ENCODE results near the gene PMAIP1. TPM values are rescaled to one million over a fixed set of nuclear protein-coding genes. Genes with fewer than 3 reads are reported as not detected.

Gene PMAIP1
- total RNA-seq, 2 experiments from 2014 or later = 35.3 to 37.7 TPM

GRCh38 chr18:59908799-59909198, 9.0 kb downstream of the PMAIP1 start:
- Mint-ChIP-seq H3K9me3 (no peaks in the 10 kb centered on the region), H3K36me3 (ENCODE audit: low read depth) (peaks cover 5% of the 10 kb centered on the region), H3K27me3 (peaks cover 2% of the 10 kb centered on the region), H3K4me3 (no peak overlapping the region), H3K27ac (no peak overlapping the region), H3K4me1 (peaks cover 51% of the 10 kb centered on the region)
- ChIA-PET CTCF (no interaction called here), POLR2A (interaction anchor here (1.3 to 1.7 kb wide), 2 partner anchors 9 to 12 kb away, joined by 5 read pairs; partner anchors contain the start of gene PMAIP1)
- DNase-seq = no peak

GRCh38 chr18:59909289-59910036, 9.7 kb downstream of the PMAIP1 start:
- Mint-ChIP-seq H3K9me3 (no peaks in the 10 kb centered on the region), H3K27me3 (peaks cover 2% of the 10 kb centered on the region), H3K4me3 (no peak overlapping the region), H3K36me3 (ENCODE audit: low read depth) (peaks cover 2% of the 10 kb centered on the region), H3K4me1 (peaks cover 45% of the 10 kb centered on the region), H3K27ac (no peak overlapping the region)
- DNase-seq = no peak
- POLR2A ChIA-PET = interaction anchor here (1.3 to 1.7 kb wide), 2 partner anchors 10 to 12 kb away, joined by 5 read pairs; partner anchors contain the start of gene PMAIP1
- CTCF ChIA-PET = no interaction called here

GRCh38 chr18:59910967-59911366, 11.2 kb downstream of the PMAIP1 start:
- Mint-ChIP-seq H3K4me1 (peaks cover 31% of the 10 kb centered on the region), H3K27ac (no peak overlapping the region), H3K27me3 (peaks cover 4% of the 10 kb centered on the region), H3K4me3 (no peak overlapping the region), H3K9me3 (no peaks in the 10 kb centered on the region), H3K36me3 (ENCODE audit: low read depth) (no peaks in the 10 kb centered on the region)
- DNase-seq = no peak
- POLR2A ChIA-PET = no interaction called here
- CTCF ChIA-PET = no interaction called here

GRCh38 chr18:59911600-59911999, 11.8 kb downstream of the PMAIP1 start:
- Mint-ChIP-seq H3K9me3 (no peaks in the 10 kb centered on the region), H3K27me3 (peaks cover 4% of the 10 kb centered on the region), H3K4me3 (no peak overlapping the region), H3K27ac (no peak overlapping the region), H3K36me3 (ENCODE audit: low read depth) (no peaks in the 10 kb centered on the region), H3K4me1 (peaks cover 25% of the 10 kb centered on the region)
- POLR2A ChIA-PET = no interaction called here
- CTCF ChIA-PET = interaction anchor here (0.5 kb wide), 1 partner anchor 79 kb away, joined by 5 read pairs; no protein-coding TSS in a partner anchor
- DNase-seq = no peak

- Mint-ChIP-seq H3K4me3 (no peak overlapping the region), H3K27me3 (peaks cover 4% of the 10 kb centered on the region), H3K9me3 (no peaks in the 10 kb centered on the region), H3K4me1 (peaks cover 20% of the 10 kb centered on the region), H3K36me3 (ENCODE audit: low read depth) (no peaks in the 10 kb centered on the region), H3K27ac (no peak overlapping the region)
- ChIA-PET CTCF (no interaction called here), POLR2A (no interaction called here)
- no peak for DNase-seq
Measured at GRCh38 chr18:59912007-59912550, 12.3 kb downstream of the PMAIP1 start.

GRCh38 chr18:59915606-59916005, 15.8 kb downstream of the PMAIP1 start:
- POLR2A ChIA-PET = no interaction called here
- Mint-ChIP-seq H3K9me3 (no peaks in the 10 kb centered on the region), H3K4me1 (peaks cover 13% of the 10 kb centered on the region), H3K27me3 (peaks cover 4% of the 10 kb centered on the region), H3K36me3 (ENCODE audit: low read depth) (no peaks in the 10 kb centered on the region), H3K27ac (peak overlapping the region; percentile 12), H3K4me3 (no peak overlapping the region)
- CTCF ChIA-PET = no interaction called here
- DNase-seq = no peak

GRCh38 chr18:59916746-59917145, 16.9 kb downstream of the PMAIP1 start:
- Mint-ChIP-seq H3K27me3 (peaks cover 4% of the 10 kb centered on the region), H3K4me1 (peaks cover 20% of the 10 kb centered on the region), H3K36me3 (ENCODE audit: low read depth) (no peaks in the 10 kb centered on the region), H3K4me3 (no peak overlapping the region), H3K9me3 (no peaks in the 10 kb centered on the region), H3K27ac (no peak overlapping the region)
- DNase-seq = no peak
- CTCF ChIA-PET = no interaction called here
- POLR2A ChIA-PET = interaction anchor here (2.7 to 2.8 kb wide), 2 partner anchors 12 to 16 kb away, joined by 9 to 23 read pairs; partner anchors contain the start of gene PMAIP1

- peaks cover 2% of the 10 kb centered on the region for H3K27me3 Mint-ChIP-seq
- ChIA-PET POLR2A (interaction anchor here (2.7 to 2.8 kb wide), 2 partner anchors 13 to 17 kb away, joined by 9 to 23 read pairs; partner anchors contain the start of gene PMAIP1), CTCF (no interaction called here)
- H3K27ac Mint-ChIP-seq = no peak overlapping the region
- no peaks in the 10 kb centered on the region for H3K36me3 Mint-ChIP-seq (ENCODE audit: low read depth)
- no peak for DNase-seq
- H3K9me3 Mint-ChIP-seq = no peaks in the 10 kb centered on the region
- H3K4me1 Mint-ChIP-seq = peaks cover 23% of the 10 kb centered on the region
- H3K4me3 Mint-ChIP-seq = no peak overlapping the region
Measured at GRCh38 chr18:59917422-59917821, 17.6 kb downstream of the PMAIP1 start.

GRCh38 chr18:59918320-59918755, 18.5 kb downstream of the PMAIP1 start:
- Mint-ChIP-seq H3K9me3 (no peaks in the 10 kb centered on the region), H3K36me3 (ENCODE audit: low read depth) (no peaks in the 10 kb centered on the region), H3K27me3 (peaks cover 2% of the 10 kb centered on the region), H3K4me3 (no peak overlapping the region), H3K27ac (no peak overlapping the region), H3K4me1 (peaks cover 25% of the 10 kb centered on the region)
- ChIA-PET POLR2A (interaction anchor here (2.7 to 2.8 kb wide), 2 partner anchors 13 to 18 kb away, joined by 9 to 23 read pairs; partner anchors contain the start of gene PMAIP1), CTCF (interaction anchor here (0.7 kb wide), 1 partner anchor 1099 kb away, joined by 3 read pairs; no protein-coding TSS in a partner anchor)
- no peak for DNase-seq

GRCh38 chr18:59918997-59919396, 19.2 kb downstream of the PMAIP1 start:
- no peak overlapping the region for H3K27ac Mint-ChIP-seq
- no peak for DNase-seq
- H3K27me3 Mint-ChIP-seq = peaks cover 2% of the 10 kb centered on the region
- no peaks in the 10 kb centered on the region for H3K36me3 Mint-ChIP-seq (ENCODE audit: low read depth)
- peaks cover 29% of the 10 kb centered on the region for H3K4me1 Mint-ChIP-seq
- ChIA-PET CTCF (no interaction called here), POLR2A (interaction anchor here (2.7 to 2.8 kb wide), 2 partner anchors 14 to 19 kb away, joined by 9 to 23 read pairs; partner anchors contain the start of gene PMAIP1)
- no peaks in the 10 kb centered on the region for H3K9me3 Mint-ChIP-seq
- H3K4me3 Mint-ChIP-seq = no peak overlapping the region

- H3K9me3 Mint-ChIP-seq = no peaks in the 10 kb centered on the region
- H3K27me3 Mint-ChIP-seq = no peaks in the 10 kb centered on the region
- H3K36me3 Mint-ChIP-seq (ENCODE audit: low read depth) = no peaks in the 10 kb centered on the region
- ChIA-PET CTCF (no interaction called here), POLR2A (interaction anchor here (0.8 to 2.0 kb wide), 3 partner anchors 12 to 22 kb away, joined by 4 to 23 read pairs (median 5); partner anchors contain the start of gene PMAIP1)
- peak overlapping the region; percentile 56 for H3K27ac Mint-ChIP-seq
- peak; percentile 80 for DNase-seq
- peaks cover 35% of the 10 kb centered on the region for H3K4me1 Mint-ChIP-seq
- no peak overlapping the region for H3K4me3 Mint-ChIP-seq
Measured at GRCh38 chr18:59921384-59921891, 21.6 kb downstream of the PMAIP1 start.

- Mint-ChIP-seq H3K27ac (no peak overlapping the region), H3K27me3 (no peaks in the 10 kb centered on the region), H3K9me3 (no peaks in the 10 kb centered on the region), H3K4me3 (no peak overlapping the region), H3K36me3 (ENCODE audit: low read depth) (no peaks in the 10 kb centered on the region), H3K4me1 (peaks cover 40% of the 10 kb centered on the region)
- POLR2A ChIA-PET = interaction anchor here (0.6 to 2.0 kb wide), 2 partner anchors 23 to 30 kb away, joined by 3 to 8 read pairs; no protein-coding TSS in a partner anchor
- DNase-seq = no peak
- CTCF ChIA-PET = interaction anchor here (1.0 kb wide), 1 partner anchor 84 kb away, joined by 4 read pairs; no protein-coding TSS in a partner anchor
Measured at GRCh38 chr18:59923539-59924196, 23.9 kb downstream of the PMAIP1 start.
